ENCODE data around the gene MAPK7. TPM values are rescaled to one million over a fixed set of nuclear protein-coding genes. Genes with fewer than 3 reads are reported as not detected.

Gene MAPK7
- polyA plus RNA-seq, 1 of the 3 experiments (the other 2 are of a cell fraction): 19.1 TPM

DNA sequence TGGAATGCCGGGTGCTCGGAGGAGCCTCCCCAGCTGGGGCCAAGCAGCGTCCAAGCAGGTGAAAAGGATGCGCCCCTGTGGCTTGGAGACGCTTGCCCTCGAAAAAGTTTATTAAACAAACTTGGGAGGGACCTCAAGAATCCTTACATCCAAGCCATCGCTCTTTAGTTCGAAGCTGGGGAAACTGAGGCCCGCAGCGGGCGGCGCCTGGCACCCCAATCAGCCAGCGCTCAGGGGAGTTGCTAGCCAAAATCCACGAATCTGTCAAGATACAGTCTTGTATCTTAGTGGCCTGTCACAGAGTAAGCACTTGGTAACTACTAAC is 15.2 kb upstream of the MAPK7 start (continued):
- no peak for TF ChIP-seq CHD2 (IDR thresholded peaks at IDR 0.05; ENCODE audit: low read length, partially characterized antibody)

DNA sequence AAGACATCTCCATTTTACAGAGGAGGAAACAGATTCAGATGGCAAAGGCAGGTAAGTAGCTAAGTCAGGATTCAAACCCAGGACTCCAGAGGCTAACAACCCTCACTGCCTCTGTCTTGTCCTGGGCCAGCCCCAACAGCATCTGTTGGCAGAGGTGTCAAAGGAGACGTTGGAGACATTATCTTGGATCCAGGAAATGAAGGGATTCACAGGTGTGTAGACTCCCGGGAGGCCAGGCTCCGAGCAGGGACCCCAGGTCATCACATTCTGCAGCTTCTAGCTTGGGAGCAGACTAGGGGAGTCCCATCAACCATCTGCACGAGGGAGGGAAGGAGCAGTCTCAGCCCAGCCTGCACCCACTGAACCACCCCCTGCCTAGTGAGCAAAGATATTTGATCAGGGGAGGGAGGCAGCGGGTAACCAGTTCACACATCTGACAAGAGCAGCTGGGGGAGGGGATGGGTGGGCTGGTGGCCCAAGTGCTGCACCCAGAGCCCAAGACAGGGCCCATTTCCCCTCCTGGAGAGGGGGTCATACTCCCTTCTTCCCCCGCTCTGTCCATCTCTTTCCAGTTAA is 14.8 kb upstream of the MAPK7 start:
- ChIA-PET POLR2A (interaction anchor here (0.8 to 3.0 kb wide), 5 partner anchors 14 to 399 kb away, joined by 3 to 24 read pairs (median 13); partner anchors contain the start of genes MAPK7 and MFAP4), CTCF (interaction anchor here (0.5 to 12.0 kb wide), 64 partner anchors 9 to 438 kb away, joined by 3 to 305 read pairs (median 6); partner anchors contain the start of genes ALDH3A2, MAPK7, MFAP4 and RNF112)
- H3K27ac ChIP-seq (ENCODE audit: low read depth in 2 of 2, low read length in 1 of 2): no peak overlapping the region
- H2AFZ ChIP-seq (ENCODE audit: low read depth): 0 out of 2 replicates have a peak overlapping the region, but pooled peaks have one; percentile 83
- H3K36me3 ChIP-seq (replicated peaks in 1 of 2; ENCODE audit: control insufficient read depth in 1 of 2, insufficient read depth in 2 of 2, low read length in 1 of 2): peaks cover 0 to 2% of the 10 kb centered on the region in 2 experiments
- no peaks in the 10 kb centered on the region for H3K9me3 ChIP-seq
- no peaks in the 10 kb centered on the region for H3K9me2 ChIP-seq
- no peak for DNase-seq
- H3K79me2 ChIP-seq (ENCODE audit: insufficient read depth): peaks cover 8% of the 10 kb centered on the region
- peaks cover 13 to 32% of the 10 kb centered on the region in 2 experiments; a peak in 2 of 4 replicates for H3K4me1 ChIP-seq (ENCODE audit: control insufficient read depth in 1 of 2, insufficient read depth in 2 of 2, low read depth in 1 of 2, low read length in 1 of 2)
- H3K9ac ChIP-seq: no peak overlapping the region
- H3F3A ChIP-seq (replicated peaks; ENCODE audit: insufficient read depth): peaks cover 7% of the 10 kb centered on the region
- TF ChIP-seq ELF1 (IDR thresholded peaks at IDR 0.05): no peak
- no peak for TF ChIP-seq SMC3 (IDR thresholded peaks at IDR 0.05; ENCODE audit: low read depth, low read length)
- no peak for TF ChIP-seq YY1 (IDR thresholded peaks at IDR 0.05; ENCODE audit: low read depth)
- no peak for TF ChIP-seq FOXM1 (IDR thresholded peaks at IDR 0.05; ENCODE audit: low read depth)
- no peak overlapping the region for H3K4me3 ChIP-seq (ENCODE audit: low read depth in 2 of 2, low read length in 1 of 2)
- peak overlapping the region; percentile 85; the same call in 1 of the 2 replicates for H3K4me2 ChIP-seq
- no peaks in the 10 kb centered on the region for H4K20me1 ChIP-seq (ENCODE audit: insufficient read depth)
- WGBS (ENCODE audit: low lambda C conversion rate): 84% methylated on average over 5 of the region's 6 CpGs
- H3K27me3 ChIP-seq (ENCODE audit: insufficient read depth): no peaks in the 10 kb centered on the region

DNA sequence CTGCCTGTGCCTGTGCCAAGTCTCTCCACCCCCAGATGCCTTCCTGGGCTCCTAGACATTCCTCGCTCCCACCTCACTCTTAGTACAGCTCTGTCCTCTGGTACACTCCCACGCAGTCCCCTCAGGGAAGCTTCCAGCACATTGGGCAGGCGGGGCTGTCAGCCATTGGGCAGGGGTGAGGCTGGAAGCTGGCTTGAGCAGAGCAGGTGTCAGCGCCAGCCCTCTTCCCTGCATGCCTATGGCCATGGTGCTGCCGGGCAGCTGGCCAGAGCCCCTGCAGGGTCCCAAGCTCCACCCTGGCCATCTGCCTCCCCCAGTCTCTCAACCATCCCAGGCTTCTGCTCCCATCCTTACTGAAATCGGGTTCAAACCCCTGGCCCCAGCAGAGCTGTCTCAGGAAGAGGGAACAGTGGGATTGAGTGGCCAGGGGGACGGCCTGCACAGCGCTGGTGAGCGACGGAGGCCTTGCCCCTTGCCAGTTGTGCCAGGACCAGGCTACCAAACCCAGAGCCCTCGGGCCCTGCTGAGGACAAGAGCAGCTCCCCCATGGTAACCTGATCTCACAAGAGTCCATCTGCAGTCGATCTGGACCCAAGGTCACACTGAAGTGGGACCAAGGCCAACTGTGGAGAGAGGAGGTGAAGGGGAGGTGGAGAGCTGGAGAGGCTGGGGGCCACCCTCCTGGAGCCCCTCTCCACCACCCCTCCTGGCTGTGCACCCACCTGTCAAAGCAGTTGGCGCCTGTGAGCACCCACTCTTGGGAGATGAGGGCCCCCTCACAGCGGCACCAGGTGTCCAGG is 13.4 kb upstream of the MAPK7 start:
- Histone ChIP-seq H3K4me2 (no peak overlapping the region), H3K27me3 (ENCODE audit: insufficient read depth) (no peaks in the 10 kb centered on the region), H3K4me3 (ENCODE audit: low read depth in 2 of 2, low read length in 1 of 2) (no peak overlapping the region), H3K9me3 (no peaks in the 10 kb centered on the region), H3K9ac (no peak overlapping the region), H3K9me2 (no peaks in the 10 kb centered on the region), H3K79me2 (ENCODE audit: insufficient read depth) (peaks cover 8% of the 10 kb centered on the region), H3K4me1 (ENCODE audit: control insufficient read depth in 1 of 2, insufficient read depth in 2 of 2, low read depth in 1 of 2, low read length in 1 of 2) (peaks cover 13 to 32% of the 10 kb centered on the region in 2 experiments; a peak in 2 of 4 replicates), H3K27ac (ENCODE audit: low read depth in 2 of 2, low read length in 1 of 2) (no peak overlapping the region; a peak in 1 of 4 replicates), H3K36me3 (replicated peaks in 1 of 2; ENCODE audit: control insufficient read depth in 1 of 2, insufficient read depth in 2 of 2, low read length in 1 of 2) (no peaks in the 10 kb centered on the region), H2AFZ (ENCODE audit: low read depth) (no peak overlapping the region), H3F3A (replicated peaks; ENCODE audit: insufficient read depth) (peaks cover 7% of the 10 kb centered on the region), H4K20me1 (ENCODE audit: insufficient read depth) (no peaks in the 10 kb centered on the region)
- 57% methylated on average over 7 of the region's 14 CpGs for WGBS (ENCODE audit: low lambda C conversion rate)
- ChIA-PET CTCF (interaction anchor here (0.7 to 12.0 kb wide), 8 partner anchors 9 to 404 kb away, joined by 3 to 305 read pairs (median 5); partner anchors contain the start of genes MAPK7 and RNF112), POLR2A (interaction anchor here (0.8 to 3.0 kb wide), 3 partner anchors 13 to 47 kb away, joined by 4 to 24 read pairs (median 4); partner anchors contain the start of genes MAPK7 and RNF112)
- DNase-seq: peak; percentile 40
- TF ChIP-seq EZH2phosphoT487 (IDR thresholded peaks at IDR 0.05; ENCODE audit: borderline replicate concordance, low read depth) (no peak), GATA2 (CRISPR knock-in tag; IDR thresholded peaks at IDR 0.05) (no peak)

- Histone ChIP-seq H3K9ac (no peak overlapping the region), H2AFZ (ENCODE audit: low read depth) (no peak overlapping the region), H3K27ac (ENCODE audit: low read depth in 2 of 2, low read length in 1 of 2) (no peak overlapping the region; a peak in 1 of 4 replicates), H4K20me1 (ENCODE audit: insufficient read depth) (no peaks in the 10 kb centered on the region), H3K36me3 (replicated peaks in 1 of 2; ENCODE audit: control insufficient read depth in 1 of 2, insufficient read depth in 2 of 2, low read length in 1 of 2) (no peaks in the 10 kb centered on the region), H3K9me2 (no peaks in the 10 kb centered on the region), H3K4me2 (no peak overlapping the region), H3K4me1 (ENCODE audit: control insufficient read depth in 1 of 2, insufficient read depth in 2 of 2, low read depth in 1 of 2, low read length in 1 of 2) (peaks cover 13 to 32% of the 10 kb centered on the region in 2 experiments; a peak in 2 of 4 replicates), H3K79me2 (ENCODE audit: insufficient read depth) (peaks cover 8% of the 10 kb centered on the region), H3F3A (replicated peaks; ENCODE audit: insufficient read depth) (peaks cover 7% of the 10 kb centered on the region), H3K9me3 (no peaks in the 10 kb centered on the region), H3K4me3 (ENCODE audit: low read depth in 2 of 2, low read length in 1 of 2) (no peak overlapping the region), H3K27me3 (ENCODE audit: insufficient read depth) (no peaks in the 10 kb centered on the region)
- CTCF ChIA-PET: interaction anchor here (0.9 to 12.0 kb wide), 6 partner anchors 9 to 397 kb away, joined by 4 to 305 read pairs (median 10); partner anchors contain the start of genes MAPK7 and RNF112
- POLR2A ChIA-PET: interaction anchor here (3.0 kb wide), 1 partner anchor 12 kb away, joined by 24 read pairs; the partner anchor contains the start of gene MAPK7
- WGBS (ENCODE audit: low lambda C conversion rate): 77% methylated on average over 4 of the region's 4 CpGs
- no peak for DNase-seq
- TF ChIP-seq NRF1 (IDR thresholded peaks at IDR 0.05; ENCODE audit: low read depth, low read length) (no peak), TEAD4 (IDR thresholded peaks at IDR 0.05; ENCODE audit: borderline replicate concordance, insufficient read depth) (no peak), TCF12 (IDR thresholded peaks at IDR 0.05) (no peak), FOXM1 (IDR thresholded peaks at IDR 0.05; ENCODE audit: low read depth) (no peak), PBX3 (IDR thresholded peaks at IDR 0.05) (no peak), SIN3A (IDR thresholded peaks at IDR 0.05; ENCODE audit: borderline replicate concordance, low read depth, low read length) (no peak), EZH2phosphoT487 (IDR thresholded peaks at IDR 0.05; ENCODE audit: borderline replicate concordance, low read depth) (no peak), RAD21 (IDR thresholded peaks at IDR 0.05; ENCODE audit: low read length) (no peak), GATA2 (CRISPR knock-in tag; IDR thresholded peaks at IDR 0.05) (no peak), CHD2 (IDR thresholded peaks at IDR 0.05; ENCODE audit: low read length, partially characterized antibody) (no peak)
- TF ChIP-seq, protein P1, sequence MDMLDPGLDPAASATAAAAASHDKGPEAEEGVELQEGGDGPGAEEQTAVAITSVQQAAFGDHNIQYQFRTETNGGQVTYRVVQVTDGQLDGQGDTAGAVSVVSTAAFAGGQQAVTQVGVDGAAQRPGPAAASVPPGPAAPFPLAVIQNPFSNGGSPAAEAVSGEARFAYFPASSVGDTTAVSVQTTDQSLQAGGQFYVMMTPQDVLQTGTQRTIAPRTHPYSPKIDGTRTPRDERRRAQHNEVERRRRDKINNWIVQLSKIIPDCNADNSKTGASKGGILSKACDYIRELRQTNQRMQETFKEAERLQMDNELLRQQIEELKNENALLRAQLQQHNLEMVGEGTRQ (IDR thresholded peaks at IDR 0.05; ENCODE audit: borderline replicate concordance, low read depth, low read length): no peak
Observed at GRCh38 chr17:19365499-19365817, 12.8 kb upstream of the MAPK7 start.

Measured in SK-N-SH (cell line).